Neural cell (in vitro differentiated cells): Measurements from ENCODE around the gene TSKS.

Source experiments
- CTCF ChIP-seq: fragments of 450-650 bp; IDR thresholded peaks from 2 replicates; pipeline ENCODE4 v1.5.1; 2014; ENCODE audit warnings: antibody characterized with exemption, mild to moderate bottlenecking, moderate library complexity; ENCODE audit not compliant: poor library complexity, severe bottlenecking
- EP300 ChIP-seq: fragments of 450-650 bp; conservative IDR thresholded peaks from 2 replicates; pipeline ENCODE4 v1.6.1; 2014; ENCODE audit warnings: antibody characterized with exemption, mild to moderate bottlenecking, moderate library complexity; ENCODE audit not compliant: poor library complexity, severe bottlenecking
- EZH2 ChIP-seq: fragments of 200-600, 300-800 bp; shearing (Covaris generic), sonication (generic); IDR thresholded peaks from 2 replicates; pipeline ENCODE4 v1.6.1; 2014; ENCODE audit warnings: antibody characterized with exemption, low read length, borderline replicate concordance, mild to moderate bottlenecking; ENCODE audit not compliant: insufficient read depth, poor library complexity, severe bottlenecking
- MXI1 ChIP-seq: fragments of 450-650 bp; conservative IDR thresholded peaks from 2 replicates; pipeline ENCODE4 v1.6.1; 2014; ENCODE audit warnings: antibody characterized with exemption, mild to moderate bottlenecking; ENCODE audit not compliant: poor library complexity, severe bottlenecking
- POLR2AphosphoS5 ChIP-seq: IDR thresholded peaks from 2 replicates; pipeline ENCODE4 v1.6.1; 2012
- RAD21 ChIP-seq: fragments of 450-650 bp; conservative IDR thresholded peaks from 2 replicates; pipeline ENCODE4 v1.6.1; 2014; ENCODE audit warnings: antibody characterized with exemption, mild to moderate bottlenecking, moderate library complexity
- REST ChIP-seq: IDR thresholded peaks from 2 replicates; pipeline ENCODE4 v1.6.1; 2012; ENCODE audit warnings: borderline replicate concordance
- SMC3 ChIP-seq: fragments of 450-650 bp; conservative IDR thresholded peaks from 2 replicates; pipeline ENCODE4 v1.6.1; 2014; ENCODE audit warnings: antibody characterized with exemption, mild to moderate bottlenecking, moderate library complexity; ENCODE audit not compliant: poor library complexity
- TAF1 ChIP-seq: IDR thresholded peaks from 2 replicates; pipeline ENCODE4 v1.6.1; 2012; ENCODE audit warnings: low read depth

- no peak for TF ChIP-seq EZH2
- no peak for TF ChIP-seq CTCF
- TF ChIP-seq POLR2AphosphoS5, result no peak
- TF ChIP-seq EP300, result no peak
- no peak for TF ChIP-seq MXI1
- no peak for TF ChIP-seq REST
- no peak for TF ChIP-seq TAF1
- no peak for TF ChIP-seq SMC3
- no peak for TF ChIP-seq RAD21
These were observed 62.5 kb downstream of the TSKS start for GRCh38 chr19:49700563-49700962.
